ENCODE measurements around the gene TET2. TPM values are rescaled to one million over a fixed set of nuclear protein-coding genes. Genes with fewer than 3 reads are reported as not detected.

The TET2 gene
- total RNA-seq, 1 donor from 2014 or later: 30.0 TPM

GRCh38 chr4:105281124-105281415 lies 134.4 kb downstream of the TET2 start:
- H3K4me1 ChIP-seq: no peaks in the 10 kb centered on the region
- intact Hi-C loops (cut with DNase I): no loop called here
- H3K27ac ChIP-seq: no peak overlapping the region
- TF ChIP-seq, protein P1, sequence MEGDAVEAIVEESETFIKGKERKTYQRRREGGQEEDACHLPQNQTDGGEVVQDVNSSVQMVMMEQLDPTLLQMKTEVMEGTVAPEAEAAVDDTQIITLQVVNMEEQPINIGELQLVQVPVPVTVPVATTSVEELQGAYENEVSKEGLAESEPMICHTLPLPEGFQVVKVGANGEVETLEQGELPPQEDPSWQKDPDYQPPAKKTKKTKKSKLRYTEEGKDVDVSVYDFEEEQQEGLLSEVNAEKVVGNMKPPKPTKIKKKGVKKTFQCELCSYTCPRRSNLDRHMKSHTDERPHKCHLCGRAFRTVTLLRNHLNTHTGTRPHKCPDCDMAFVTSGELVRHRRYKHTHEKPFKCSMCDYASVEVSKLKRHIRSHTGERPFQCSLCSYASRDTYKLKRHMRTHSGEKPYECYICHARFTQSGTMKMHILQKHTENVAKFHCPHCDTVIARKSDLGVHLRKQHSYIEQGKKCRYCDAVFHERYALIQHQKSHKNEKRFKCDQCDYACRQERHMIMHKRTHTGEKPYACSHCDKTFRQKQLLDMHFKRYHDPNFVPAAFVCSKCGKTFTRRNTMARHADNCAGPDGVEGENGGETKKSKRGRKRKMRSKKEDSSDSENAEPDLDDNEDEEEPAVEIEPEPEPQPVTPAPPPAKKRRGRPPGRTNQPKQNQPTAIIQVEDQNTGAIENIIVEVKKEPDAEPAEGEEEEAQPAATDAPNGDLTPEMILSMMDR (IDR thresholded peaks at IDR 0.05): no peak
- H3K9me3 ChIP-seq: no peaks in the 10 kb centered on the region
- DNase-seq (no peak), ATAC-seq (no peak)
- no peak overlapping the region for H3K4me3 ChIP-seq
- no peaks in the 10 kb centered on the region for H3K27me3 ChIP-seq
- peaks cover 11% of the 10 kb centered on the region for H3K36me3 ChIP-seq

DNA sequence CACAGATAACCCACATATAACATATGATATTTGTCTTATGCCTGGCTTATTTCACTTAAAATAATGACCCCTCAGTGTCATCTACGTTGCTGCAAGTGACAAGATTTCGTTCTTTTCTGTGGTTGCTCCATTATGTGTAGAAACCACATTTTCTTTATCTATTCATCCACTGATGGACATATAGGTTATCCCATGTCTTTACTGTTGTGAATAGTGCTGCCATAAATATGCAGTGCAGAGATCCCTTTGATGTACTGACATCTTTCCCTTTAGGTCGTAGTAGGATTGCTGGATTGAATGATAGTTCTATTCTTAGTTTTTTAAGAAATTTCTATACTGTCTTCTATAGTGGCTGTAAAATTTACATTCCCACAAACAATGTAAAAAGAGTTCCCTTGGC lies 135.8 kb downstream of the TET2 start:
- DNase-seq: no peak
- no peak overlapping the region for H3K4me3 ChIP-seq
- no peaks in the 10 kb centered on the region for H3K36me3 ChIP-seq
- no peaks in the 10 kb centered on the region for H3K4me1 ChIP-seq
- no peak overlapping the region for H3K27ac ChIP-seq
- TF ChIP-seq, protein P1 (IDR thresholded peaks at IDR 0.05): no peak
- H3K27me3 ChIP-seq: no peaks in the 10 kb centered on the region
- intact Hi-C loops (cut with DNase I): no loop called here
- ATAC-seq: no peak
- no peaks in the 10 kb centered on the region for H3K9me3 ChIP-seq

- DNase-seq (no peak), ATAC-seq (no peak)
- H3K36me3 ChIP-seq: no peaks in the 10 kb centered on the region
- TF ChIP-seq, protein P1 (IDR thresholded peaks at IDR 0.05): no peak
- H3K4me3 ChIP-seq: no peak overlapping the region
- H3K9me3 ChIP-seq: no peaks in the 10 kb centered on the region
- H3K27ac ChIP-seq: no peak overlapping the region
- intact Hi-C loops (cut with DNase I): no loop called here
- no peaks in the 10 kb centered on the region for H3K27me3 ChIP-seq
- H3K4me1 ChIP-seq: no peaks in the 10 kb centered on the region
These were observed 136.8 kb downstream of the TET2 start for GRCh38 chr4:105283501-105283900.

DNA sequence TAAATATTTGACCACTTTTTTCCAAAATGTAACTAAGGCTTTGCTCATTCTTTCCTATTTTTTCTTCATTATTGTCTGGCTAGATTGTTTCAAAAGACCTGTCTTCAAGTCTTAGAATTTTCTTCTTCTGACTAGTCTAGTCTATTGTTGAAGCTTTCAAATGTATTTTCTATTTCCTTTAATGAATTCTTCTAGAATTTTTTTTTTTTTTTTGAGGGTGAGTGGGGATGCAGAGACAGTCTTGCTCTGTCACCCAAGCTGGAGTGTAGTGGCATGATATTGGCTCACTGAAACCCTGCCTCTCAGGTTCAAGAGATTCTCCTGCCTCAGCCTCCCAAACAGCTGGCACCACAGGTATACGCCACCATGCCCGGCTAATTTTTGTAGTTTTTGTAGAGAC lies 141.4 kb downstream of the TET2 start:
- H3K27ac ChIP-seq: no peak overlapping the region
- DNase-seq: no peak
- H3K27me3 ChIP-seq: no peaks in the 10 kb centered on the region
- H3K4me3 ChIP-seq: no peak overlapping the region
- no peaks in the 10 kb centered on the region for H3K36me3 ChIP-seq
- intact Hi-C loops (cut with DNase I): no loop called here
- H3K4me1 ChIP-seq: no peaks in the 10 kb centered on the region
- no peaks in the 10 kb centered on the region for H3K9me3 ChIP-seq
- ATAC-seq: no peak
- TF ChIP-seq, protein P1 (IDR thresholded peaks at IDR 0.05): no peak

GRCh38 chr4:105291925-105292324 lies 145.2 kb downstream of the TET2 start:
- no peaks in the 10 kb centered on the region for H3K4me1 ChIP-seq
- no peaks in the 10 kb centered on the region for H3K9me3 ChIP-seq
- TF ChIP-seq, protein P1 (IDR thresholded peaks at IDR 0.05): no peak
- ATAC-seq: peak; percentile 25
- H3K27ac ChIP-seq: no peak overlapping the region
- intact Hi-C loops (cut with DNase I): no loop called here
- DNase-seq: no peak
- H3K36me3 ChIP-seq: no peaks in the 10 kb centered on the region
- no peak overlapping the region for H3K4me3 ChIP-seq
- no peaks in the 10 kb centered on the region for H3K27me3 ChIP-seq

DNA sequence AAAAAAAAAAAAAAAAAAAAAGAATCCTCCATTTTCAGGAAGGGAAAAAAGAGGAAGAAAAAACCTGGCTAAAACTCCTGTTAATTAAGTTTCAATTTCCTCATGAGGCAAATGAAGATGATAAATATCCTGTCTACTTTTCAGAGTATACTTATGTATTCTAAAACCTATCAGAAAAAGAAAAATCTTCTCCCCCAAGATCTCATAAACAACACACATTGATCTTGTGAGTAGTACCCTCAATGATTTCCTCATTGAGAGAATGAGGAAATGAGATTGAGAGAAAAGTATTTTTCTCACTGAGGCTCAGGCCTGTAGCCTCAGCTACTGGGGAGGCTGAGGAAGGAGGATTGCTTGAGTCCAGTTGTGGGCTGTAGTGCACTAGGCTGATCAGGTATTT lies 146.7 kb downstream of the TET2 start:
- Histone ChIP-seq H3K36me3 (no peaks in the 10 kb centered on the region), H3K9me3 (no peaks in the 10 kb centered on the region), H3K27me3 (no peaks in the 10 kb centered on the region), H3K4me3 (no peak overlapping the region), H3K4me1 (no peaks in the 10 kb centered on the region), H3K27ac (no peak overlapping the region)
- ATAC-seq: no peak
- intact Hi-C loops (cut with DNase I): no loop called here
- no peak for DNase-seq
- TF ChIP-seq, protein P1 (IDR thresholded peaks at IDR 0.05): no peak

Data from upper lobe of right lung (tissue), 1 donor.